Thyroid gland (tissue), 4 donors: ENCODE data around the gene ERVH48-1. TPM values are rescaled to one million over a fixed set of nuclear protein-coding genes. Genes with fewer than 3 reads are reported as not detected.
"Not testable (repeated sequence)": the region's sequence is repeated elsewhere in the genome, so short reads cannot be mapped to it uniquely, and the experiment has no call there.

ENCODE experiments used
- DNase-seq, 2 donors: peaks; one replicate each; pipeline ENCODE4 v3.0.0-alpha.2; 2019
- H3K27ac ChIP-seq, 3 donors: fragments of 200-600 bp; sonication (generic); 1 replicate in 2 of 3; 2 replicates in 1 of 3; pipeline ENCODE4 v1.5.1; 2016 to 2019; ENCODE audit warnings: mild to moderate bottlenecking in 1 of 3, moderate library complexity in 1 of 3
- H3K27me3 ChIP-seq: fragments of 200-600 bp; sonication (generic); one replicate; pipeline ENCODE4 v1.5.1; 2019
- H3K36me3 ChIP-seq, 2 donors: fragments of 200-600 bp; sonication (generic); one replicate each; pipeline ENCODE4 v1.5.1; 2016 to 2019
- H3K4me1 ChIP-seq, 2 donors: fragments of 200-600 bp; sonication (generic); one replicate each; pipeline ENCODE4 v1.5.1; 2017 to 2019
- H3K4me3 ChIP-seq, 3 donors: fragments of 200-600 bp; sonication (generic); replicated peaks in 1 of 3; 1 replicate in 2 of 3; 2 replicates in 1 of 3; pipeline ENCODE4 v1.5.1; 2016; ENCODE audit warnings: mild to moderate bottlenecking in 1 of 3
- H3K9me3 ChIP-seq: fragments of 200-600 bp; sonication (generic); one replicate; pipeline ENCODE4 v1.5.1; 2017
- POLR2A ChIP-seq, 2 donors: fragments of 450-650 bp; IDR thresholded peaks; one replicate each; pipeline ENCODE4 v1.6.1; 2017; ENCODE audit warnings: antibody characterized with exemption in 2 of 2, mild to moderate bottlenecking in 2 of 2, moderate library complexity in 1 of 2
- WGBS, 2 donors: methylation state at CpG; one replicate each; pipeline ENCODE4 v1.1.5; 2017; 5-methylcytosine and 5-hydroxymethylcytosine counted together
- intact Hi-C: fragments of 100-400 bp; cut with DNase I; formaldehyde crosslinking; loops from one replicate; pipeline ENCODE4 v1.15.1; 2023
- total RNA-seq, 4 donors: library from RNA; depleted of rRNA; stranded (reverse); fragments of >200 nt; gene quantifications; one replicate each; pipeline ENCODE4 v1.2.3, GENCODE V29; 2016
- TF ChIP-seq, protein P1 (sequence below), 6 experiments: fragments of 200-600 bp in 3 of 6; fragments of 450-650 bp in 3 of 6; sonication (generic) in 3 of 6; IDR thresholded peaks; one replicate each; pipeline ENCODE4 v1.5.1; 2016 to 2019; ENCODE audit warnings: antibody characterized with exemption in 6 of 6, mild to moderate bottlenecking in 2 of 6, inconsistent platforms in 1 of 6, moderate library complexity in 1 of 6

The ERVH48-1 gene
- total RNA-seq, 4 donors from 2014 or later = 0.22 to 0.42 TPM; not detected in 2

DNA sequence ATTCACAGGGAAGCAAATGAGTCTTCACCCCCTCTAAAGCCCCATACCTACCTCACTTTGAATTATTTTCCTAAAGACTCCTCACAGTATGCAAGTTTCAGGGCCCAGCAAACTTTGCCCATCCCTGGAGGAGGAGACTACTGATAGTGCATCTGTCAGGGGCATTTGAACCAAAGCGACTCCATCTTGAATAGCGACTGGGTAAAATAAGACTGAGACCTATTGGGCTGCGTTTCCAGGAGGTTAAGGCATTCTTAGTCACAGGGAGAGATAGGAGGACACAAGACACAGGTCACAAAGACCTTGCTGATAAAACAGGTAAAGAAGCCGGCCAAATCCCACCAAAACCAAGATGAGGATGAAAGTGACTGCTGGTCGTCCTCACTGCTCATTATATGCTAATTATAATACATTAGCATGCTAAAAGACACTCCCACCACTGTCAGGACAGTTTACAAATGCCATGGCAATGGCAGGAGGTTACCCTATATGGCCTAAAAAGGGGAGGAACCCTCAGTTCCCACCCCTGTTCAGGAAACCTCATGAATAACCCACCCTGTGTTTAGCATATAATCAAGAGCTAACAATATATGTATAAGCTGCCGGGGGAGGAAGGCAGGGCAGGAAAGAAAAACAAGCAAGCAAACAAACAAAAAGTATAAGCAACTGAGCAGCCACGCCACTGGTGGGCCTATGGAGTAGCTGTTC, 45.7 kb upstream of the ERVH48-1 start:
- intact Hi-C loops = no loop called here
- H3K4me1 ChIP-seq = peaks cover 10 to 13% of the 10 kb centered on the region in 2 donors
- WGBS, 2 donors = 88 to 90% methylated on average over 7 of the region's 7 CpGs
- H3K4me3 ChIP-seq = no peak overlapping the region
- no peaks in the 10 kb centered on the region for H3K9me3 ChIP-seq
- H3K27ac ChIP-seq = no peak overlapping the region
- H3K27me3 ChIP-seq = no peaks in the 10 kb centered on the region
- H3K36me3 ChIP-seq = no peaks in the 10 kb centered on the region
- no peak for DNase-seq
- TF ChIP-seq, protein P1, sequence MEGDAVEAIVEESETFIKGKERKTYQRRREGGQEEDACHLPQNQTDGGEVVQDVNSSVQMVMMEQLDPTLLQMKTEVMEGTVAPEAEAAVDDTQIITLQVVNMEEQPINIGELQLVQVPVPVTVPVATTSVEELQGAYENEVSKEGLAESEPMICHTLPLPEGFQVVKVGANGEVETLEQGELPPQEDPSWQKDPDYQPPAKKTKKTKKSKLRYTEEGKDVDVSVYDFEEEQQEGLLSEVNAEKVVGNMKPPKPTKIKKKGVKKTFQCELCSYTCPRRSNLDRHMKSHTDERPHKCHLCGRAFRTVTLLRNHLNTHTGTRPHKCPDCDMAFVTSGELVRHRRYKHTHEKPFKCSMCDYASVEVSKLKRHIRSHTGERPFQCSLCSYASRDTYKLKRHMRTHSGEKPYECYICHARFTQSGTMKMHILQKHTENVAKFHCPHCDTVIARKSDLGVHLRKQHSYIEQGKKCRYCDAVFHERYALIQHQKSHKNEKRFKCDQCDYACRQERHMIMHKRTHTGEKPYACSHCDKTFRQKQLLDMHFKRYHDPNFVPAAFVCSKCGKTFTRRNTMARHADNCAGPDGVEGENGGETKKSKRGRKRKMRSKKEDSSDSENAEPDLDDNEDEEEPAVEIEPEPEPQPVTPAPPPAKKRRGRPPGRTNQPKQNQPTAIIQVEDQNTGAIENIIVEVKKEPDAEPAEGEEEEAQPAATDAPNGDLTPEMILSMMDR (IDR thresholded peaks at IDR 0.05) = no peak
- TF ChIP-seq POLR2A (IDR thresholded peaks at IDR 0.05) = no peak

DNA sequence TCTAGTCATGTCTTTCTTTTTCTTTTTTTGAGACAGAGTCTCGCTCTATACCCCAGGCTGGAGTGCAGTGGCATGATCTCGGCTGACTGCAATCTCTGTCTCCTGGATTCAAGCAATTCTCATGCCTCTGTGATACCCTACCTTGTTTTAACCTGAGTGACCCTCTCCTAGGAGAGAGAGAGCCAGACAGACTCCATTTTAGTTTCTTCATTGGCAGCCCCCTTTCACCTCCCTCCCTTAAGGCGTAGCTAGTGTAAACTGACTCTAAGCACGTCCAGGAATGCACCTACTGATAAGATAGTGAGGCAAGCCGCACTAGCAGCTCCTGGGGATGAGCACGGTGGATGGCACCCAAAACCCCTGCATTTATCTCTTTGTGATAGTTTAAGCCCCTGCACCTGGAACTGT, 43.8 kb upstream of the ERVH48-1 start:
- Histone ChIP-seq H3K36me3 (no peaks in the 10 kb centered on the region), H3K4me3 (no peak overlapping the region), H3K27me3 (no peaks in the 10 kb centered on the region), H3K4me1 (peaks cover 7 to 8% of the 10 kb centered on the region in 2 donors), H3K27ac (no peak overlapping the region), H3K9me3 (no peaks in the 10 kb centered on the region)
- DNase-seq = no peak
- no peak for TF ChIP-seq POLR2A (IDR thresholded peaks at IDR 0.05)
- TF ChIP-seq, protein P1 (IDR thresholded peaks at IDR 0.05) = no peak
- 76 to 77% methylated on average over 6 of the region's 6 CpGs for WGBS, 2 donors
- intact Hi-C loops = no loop called here

DNA sequence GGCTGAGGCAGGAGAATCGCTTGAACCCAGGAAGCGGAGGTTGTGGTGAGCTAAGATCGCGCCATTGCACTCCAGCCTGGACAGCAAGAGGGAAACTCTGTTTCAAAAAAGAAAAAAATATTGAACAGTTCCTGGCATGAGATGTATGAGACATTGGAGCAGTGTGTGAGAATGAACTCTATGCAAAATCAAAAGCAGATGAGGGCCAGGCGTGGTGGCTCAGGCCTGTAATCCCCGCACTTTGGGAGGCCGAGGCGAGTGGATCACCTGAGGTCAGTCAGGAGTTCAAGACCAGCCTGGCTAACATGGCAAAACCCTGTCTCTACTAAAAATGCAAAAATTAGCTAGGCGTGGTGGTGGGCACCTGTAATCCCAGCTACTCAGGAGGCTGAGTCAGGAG, 42.2 kb upstream of the ERVH48-1 start:
- H3K27ac ChIP-seq, H3K27me3 ChIP-seq, H3K36me3 ChIP-seq, H3K4me1 ChIP-seq, DNase-seq, H3K9me3 ChIP-seq, H3K4me3 ChIP-seq, intact Hi-C loops: not testable (repeated sequence)
- 93% methylated on average over 9 of the region's 9 CpGs for WGBS, 2 donors

DNA sequence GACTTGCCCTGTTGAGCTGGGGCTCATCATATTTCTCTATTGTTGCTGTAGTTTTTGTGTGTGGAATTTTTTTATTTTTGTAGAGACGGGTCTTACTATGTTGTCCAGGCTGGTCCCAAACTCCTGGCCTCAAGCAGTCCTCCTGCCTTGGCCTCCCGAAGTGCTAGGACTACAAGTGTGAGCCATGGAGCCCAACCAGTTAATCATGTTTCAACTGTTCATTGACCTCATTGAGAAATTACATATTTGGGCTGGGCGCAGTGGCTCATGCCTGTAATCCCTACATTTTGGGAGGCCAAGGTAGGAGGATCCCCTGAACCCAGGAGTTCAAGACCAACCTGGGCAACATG, 39.8 kb upstream of the ERVH48-1 start:
- H3K9me3 ChIP-seq = no peaks in the 10 kb centered on the region
- no peaks in the 10 kb centered on the region for H3K27me3 ChIP-seq
- H3K36me3 ChIP-seq = no peaks in the 10 kb centered on the region
- no peak overlapping the region for H3K27ac ChIP-seq
- WGBS, 2 donors = 62 to 65% methylated on average over 3 of the region's 3 CpGs
- TF ChIP-seq, protein P1 (IDR thresholded peaks at IDR 0.05) = no peak
- TF ChIP-seq POLR2A (IDR thresholded peaks at IDR 0.05) = no peak
- DNase-seq = no peak
- no peaks in the 10 kb centered on the region for H3K4me1 ChIP-seq
- intact Hi-C loops = no loop called here
- H3K4me3 ChIP-seq = no peak overlapping the region

DNA sequence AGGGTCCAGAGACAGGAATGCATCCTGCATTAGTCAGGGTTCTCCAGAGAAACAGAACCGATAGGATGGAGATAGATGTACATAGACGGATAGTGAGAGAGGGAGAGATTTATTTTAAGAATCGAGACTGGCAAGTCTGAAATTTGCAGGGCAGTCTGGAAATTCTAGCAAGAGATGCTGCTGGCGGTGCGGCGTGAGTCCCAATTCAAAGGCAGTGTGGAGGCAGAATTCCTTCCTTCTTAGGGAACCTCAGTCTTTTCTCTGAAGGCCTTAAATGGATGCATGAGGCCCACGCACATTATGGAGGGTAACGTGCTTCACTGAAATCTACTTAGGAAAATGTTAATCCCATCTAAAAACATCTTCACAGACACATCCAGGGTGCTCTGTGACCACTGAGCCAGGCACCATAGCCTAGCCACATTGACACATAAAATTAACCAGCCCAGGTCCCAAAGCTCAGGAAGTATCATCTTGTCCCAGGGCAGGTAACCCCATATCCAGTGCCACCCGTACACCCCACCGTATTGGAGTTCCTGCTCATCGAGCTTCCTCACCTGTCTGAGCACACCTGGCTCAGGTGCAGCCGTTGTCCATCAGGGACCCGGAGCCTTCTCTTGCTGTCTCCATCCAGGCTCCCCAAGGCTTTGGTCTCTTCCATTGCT, 39.2 kb upstream of the ERVH48-1 start:
- WGBS, 2 donors = 90 to 94% methylated on average over 12 to 13 of the region's 13 CpGs
- intact Hi-C loops = no loop called here

More for the DNA sequence above, 39.2 kb upstream of the ERVH48-1 start:
- TF ChIP-seq, protein P1 (IDR thresholded peaks at IDR 0.05) = no peak
- TF ChIP-seq POLR2A (IDR thresholded peaks at IDR 0.05) = no peak
- DNase-seq = no peak
- Histone ChIP-seq H3K27me3 (no peaks in the 10 kb centered on the region), H3K36me3 (no peaks in the 10 kb centered on the region), H3K27ac (no peak overlapping the region), H3K4me3 (no peak overlapping the region), H3K9me3 (no peaks in the 10 kb centered on the region), H3K4me1 (no peaks in the 10 kb centered on the region)
